ENCODE measurements around the gene SPEN.

DNA sequence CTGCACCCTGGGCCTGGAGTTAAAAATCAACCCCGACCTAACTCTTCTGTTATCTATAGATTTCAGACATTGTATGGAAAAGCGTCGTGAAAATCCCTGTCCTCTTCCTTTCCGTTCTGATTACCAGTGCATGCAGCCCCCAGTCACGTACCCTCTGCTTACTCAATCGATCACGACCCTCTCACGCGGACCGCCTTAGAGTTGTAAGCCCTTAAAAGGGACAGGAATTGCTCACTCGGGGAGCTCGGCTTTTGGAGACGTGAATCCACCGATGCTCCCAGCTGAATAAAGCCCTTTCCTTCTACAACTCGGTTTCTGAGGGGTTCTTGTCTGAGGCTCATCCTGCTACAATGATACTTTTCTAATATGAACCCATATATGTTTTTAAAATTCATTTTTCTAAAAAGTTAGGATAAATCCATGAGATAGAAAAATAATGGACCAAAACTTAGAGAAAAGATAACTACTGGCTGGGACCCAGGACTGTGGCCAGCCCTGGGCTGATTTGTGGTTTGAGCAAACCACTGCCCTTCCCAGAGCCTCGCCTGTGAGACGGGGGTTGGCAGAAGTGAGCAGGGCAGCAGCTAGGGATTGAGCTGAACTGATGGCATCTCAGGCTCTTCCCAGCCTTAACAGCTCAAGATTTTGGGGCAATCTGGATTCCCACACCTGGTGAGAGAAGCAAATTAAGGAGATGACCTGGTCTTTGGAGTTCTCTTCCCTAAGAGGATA, 45.1 kb upstream of the SPEN start:
- TF ChIP-seq EZH2 (IDR thresholded peaks at IDR 0.05; ENCODE audit: borderline replicate concordance, low read depth, low read length, severe bottlenecking), result no peak
- no peak for TF ChIP-seq CTCF (IDR thresholded peaks at IDR 0.05; ENCODE audit: borderline replicate concordance, extremely low read depth, low read length, poor library complexity, severe bottlenecking)
